MCF 10A (cell line): ENCODE data around the gene ALG5. TPM values are rescaled to one million over a fixed set of nuclear protein-coding genes. Genes with fewer than 3 reads are reported as not detected.

ENCODE experiments used
- BruUV-seq: library from RNA; stranded (reverse); fragments of 400-500 nt; replicated peaks from 2 replicates; lab custom pipeline; 2021; lab: Mats Ljungman, UMichigan
- CTCF ChIA-PET: fragments of 300-600 bp; sonication (Branson Sonifier 250); formaldehyde crosslinking; extraction: SDS; loops from one replicate; lab custom pipeline; 2021; ENCODE audit warnings: antibody characterized with exemption, inconsistent platforms; lab: Yijun Ruan, JAX
- POLR2A ChIA-PET: fragments of 300-600, 350-650 bp; sonication (Branson Sonifier 250); formaldehyde crosslinking; extraction: SDS; loops from one replicate; lab custom pipeline; 2020; ENCODE audit warnings: antibody characterized with exemption, inconsistent platforms; lab: Yijun Ruan, JAX
- DNase-seq: peaks from one replicate; pipeline ENCODE4 v3.0.0-alpha.2; 2018; ENCODE audit not compliant: unreplicated experiment
- H3K27ac Mint-ChIP-seq: one replicate; pipeline ENCODE4 v1.8.0; 2022; ENCODE audit warnings: mild to moderate bottlenecking, low read depth, mixed read lengths; ENCODE audit not compliant: unreplicated experiment
- H3K27me3 Mint-ChIP-seq: one replicate; pipeline ENCODE4 v1.8.0; 2022; ENCODE audit warnings: mixed read lengths; ENCODE audit not compliant: insufficient read depth, unreplicated experiment
- H3K36me3 Mint-ChIP-seq: one replicate; pipeline ENCODE4 v1.8.0; 2022; ENCODE audit warnings: mild to moderate bottlenecking, moderate library complexity, mixed read lengths; ENCODE audit not compliant: insufficient read depth, unreplicated experiment
- H3K4me1 Mint-ChIP-seq: one replicate; pipeline ENCODE4 v1.8.0; 2022; ENCODE audit warnings: mixed read lengths; ENCODE audit not compliant: insufficient read depth, unreplicated experiment
- H3K4me3 Mint-ChIP-seq: one replicate; pipeline ENCODE4 v1.8.0; 2022; ENCODE audit warnings: mild to moderate bottlenecking, moderate library complexity, mixed read lengths; ENCODE audit not compliant: unreplicated experiment
- H3K9me3 Mint-ChIP-seq: one replicate; pipeline ENCODE4 v1.8.0; 2022; ENCODE audit warnings: mixed read lengths; ENCODE audit not compliant: unreplicated experiment
- intact Hi-C: fragments of 100-400 bp; cut with micrococcal nuclease; formaldehyde crosslinking; loops from 2 replicates; pipeline ENCODE4 v1.14.1; 2022
- total RNA-seq: library from RNA; stranded (reverse); gene quantifications from 2 replicates; pipeline ENCODE4 v1.2.3, GENCODE V29; 2022
- TF ChIP-seq, protein P1 (sequence below): fragments of 200-600 bp; IDR thresholded peaks from one replicate; pipeline ENCODE4 v1.8.0; 2022; ENCODE audit warnings: antibody characterized with exemption, mild to moderate bottlenecking; ENCODE audit not compliant: unreplicated experiment

The ALG5 gene
- total RNA-seq, 1 experiment from 2014 or later = 51.2 TPM

DNA sequence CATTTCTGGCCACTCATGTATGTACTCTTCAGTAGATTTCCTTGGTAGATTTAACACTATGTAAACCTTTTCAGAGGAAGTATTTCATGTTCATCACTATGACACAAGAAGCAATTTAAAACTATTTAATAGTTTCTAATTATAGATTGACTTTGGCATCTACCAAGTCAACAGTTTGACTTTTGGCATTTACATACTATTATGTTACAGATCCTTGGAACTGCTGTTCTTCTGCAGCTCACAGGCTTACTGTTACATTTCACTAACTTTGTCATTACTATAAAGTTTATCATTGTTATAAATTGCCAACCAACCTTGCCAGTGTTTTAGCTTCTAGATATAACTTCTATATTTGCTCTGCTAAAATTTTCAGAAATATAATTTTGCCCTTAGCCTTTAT is 41.6 kb upstream of the ALG5 start:
- H3K4me3 Mint-ChIP-seq = no peak overlapping the region
- ChIA-PET CTCF (no interaction called here), POLR2A (no interaction called here)
- no peaks in the 10 kb centered on the region for H3K27me3 Mint-ChIP-seq
- intact Hi-C loops = no loop called here
- no peaks in the 10 kb centered on the region for H3K9me3 Mint-ChIP-seq
- no TSS peak for BruUV-seq
- H3K4me1 Mint-ChIP-seq = no peaks in the 10 kb centered on the region
- TF ChIP-seq, protein P1, sequence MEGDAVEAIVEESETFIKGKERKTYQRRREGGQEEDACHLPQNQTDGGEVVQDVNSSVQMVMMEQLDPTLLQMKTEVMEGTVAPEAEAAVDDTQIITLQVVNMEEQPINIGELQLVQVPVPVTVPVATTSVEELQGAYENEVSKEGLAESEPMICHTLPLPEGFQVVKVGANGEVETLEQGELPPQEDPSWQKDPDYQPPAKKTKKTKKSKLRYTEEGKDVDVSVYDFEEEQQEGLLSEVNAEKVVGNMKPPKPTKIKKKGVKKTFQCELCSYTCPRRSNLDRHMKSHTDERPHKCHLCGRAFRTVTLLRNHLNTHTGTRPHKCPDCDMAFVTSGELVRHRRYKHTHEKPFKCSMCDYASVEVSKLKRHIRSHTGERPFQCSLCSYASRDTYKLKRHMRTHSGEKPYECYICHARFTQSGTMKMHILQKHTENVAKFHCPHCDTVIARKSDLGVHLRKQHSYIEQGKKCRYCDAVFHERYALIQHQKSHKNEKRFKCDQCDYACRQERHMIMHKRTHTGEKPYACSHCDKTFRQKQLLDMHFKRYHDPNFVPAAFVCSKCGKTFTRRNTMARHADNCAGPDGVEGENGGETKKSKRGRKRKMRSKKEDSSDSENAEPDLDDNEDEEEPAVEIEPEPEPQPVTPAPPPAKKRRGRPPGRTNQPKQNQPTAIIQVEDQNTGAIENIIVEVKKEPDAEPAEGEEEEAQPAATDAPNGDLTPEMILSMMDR = no peak
- H3K27ac Mint-ChIP-seq = no peak overlapping the region
- DNase-seq = no peak
- peaks cover 86% of the 10 kb centered on the region for H3K36me3 Mint-ChIP-seq

DNA sequence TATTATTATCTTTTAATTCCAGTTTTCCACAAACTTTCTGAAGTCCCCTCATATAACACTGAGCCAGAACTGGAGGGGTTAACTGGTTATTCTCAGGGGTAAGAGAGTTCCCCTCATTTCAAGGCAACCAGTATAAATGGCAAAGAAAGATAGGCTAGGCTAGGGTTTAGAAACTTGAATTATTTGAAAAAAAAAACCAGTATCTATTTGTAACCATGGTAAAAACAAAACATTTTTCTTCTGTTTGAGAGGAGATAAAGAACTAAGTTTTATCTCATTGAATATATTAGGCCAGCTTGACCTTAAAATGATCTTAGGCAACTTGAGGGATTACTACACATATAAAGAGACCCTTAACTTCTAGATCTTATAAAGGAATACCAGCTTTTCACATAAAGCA is 40.8 kb upstream of the ALG5 start:
- H3K27ac Mint-ChIP-seq = no peak overlapping the region
- ChIA-PET POLR2A (interaction anchor here (0.7 kb wide), 1 partner anchor 454 kb away, joined by 3 read pairs; no protein-coding TSS in a partner anchor), CTCF (interaction anchor here (0.7 to 1.7 kb wide), 3 partner anchors 10 to 53 kb away, joined by 3 to 4 read pairs (median 3); no protein-coding TSS in a partner anchor)
- DNase-seq = no peak
- H3K9me3 Mint-ChIP-seq = no peaks in the 10 kb centered on the region
- peaks cover 88% of the 10 kb centered on the region for H3K36me3 Mint-ChIP-seq
- H3K27me3 Mint-ChIP-seq = no peaks in the 10 kb centered on the region
- H3K4me3 Mint-ChIP-seq = no peak overlapping the region
- no TSS peak for BruUV-seq
- H3K4me1 Mint-ChIP-seq = no peaks in the 10 kb centered on the region
- intact Hi-C loops = no loop called here
- TF ChIP-seq, protein P1 = no peak

DNA sequence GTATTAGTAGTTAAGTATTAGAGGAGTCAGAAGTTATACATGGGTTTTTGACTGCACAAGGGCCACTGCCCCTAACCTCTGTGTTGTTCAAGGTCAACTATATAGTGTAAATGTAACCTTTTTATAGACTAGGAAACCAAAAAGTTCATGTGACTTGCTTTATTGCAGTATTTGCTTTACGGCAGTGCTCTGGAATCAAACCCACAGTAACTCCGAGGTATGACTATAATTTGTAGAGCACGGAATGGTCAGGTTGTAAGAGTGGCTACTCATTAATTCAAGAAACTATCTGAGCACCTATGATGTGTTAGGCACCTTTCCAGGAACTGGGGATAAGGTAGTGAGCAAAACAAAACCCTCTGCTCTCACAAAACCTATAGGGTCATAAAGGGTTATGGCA is 38.1 kb upstream of the ALG5 start:
- BruUV-seq = no TSS peak
- TF ChIP-seq, protein P1 = no peak
- H3K27ac Mint-ChIP-seq = no peak overlapping the region
- H3K9me3 Mint-ChIP-seq = no peaks in the 10 kb centered on the region
- CTCF ChIA-PET = interaction anchor here (0.6 kb wide), 1 partner anchor 329 kb away, joined by 5 read pairs; no protein-coding TSS in a partner anchor
- no peaks in the 10 kb centered on the region for H3K27me3 Mint-ChIP-seq
- no peak for DNase-seq
- no peaks in the 10 kb centered on the region for H3K4me1 Mint-ChIP-seq
- intact Hi-C loops = no loop called here
- H3K36me3 Mint-ChIP-seq = peaks cover 92% of the 10 kb centered on the region
- no peak overlapping the region for H3K4me3 Mint-ChIP-seq
- POLR2A ChIA-PET = no interaction called here

DNA sequence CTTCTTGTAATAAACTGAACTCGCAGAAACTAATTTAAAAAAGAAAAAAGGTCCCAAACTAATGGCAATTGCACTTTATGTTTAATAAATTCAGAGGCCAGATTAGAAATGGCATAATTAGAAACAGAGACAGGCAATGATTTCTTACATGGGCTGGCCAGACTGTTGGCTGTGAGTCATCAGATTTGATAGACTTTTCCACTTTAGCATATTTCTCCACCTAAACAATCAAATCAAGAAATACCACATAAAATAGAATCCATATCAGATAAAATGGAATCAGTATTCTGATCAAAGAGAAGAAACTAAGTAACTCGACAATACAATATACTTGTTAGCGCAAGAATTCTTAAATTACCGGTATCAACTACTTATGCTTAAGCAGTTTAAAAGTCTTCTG is 30.5 kb upstream of the ALG5 start:
- CTCF ChIA-PET = interaction anchor here (0.6 kb wide), 1 partner anchor 10 kb away, joined by 3 read pairs; no protein-coding TSS in a partner anchor
- peaks cover 80% of the 10 kb centered on the region for H3K36me3 Mint-ChIP-seq
- H3K4me3 Mint-ChIP-seq = no peak overlapping the region
- H3K9me3 Mint-ChIP-seq = no peaks in the 10 kb centered on the region
- no peak for DNase-seq
- TF ChIP-seq, protein P1 = no peak
- no peak overlapping the region for H3K27ac Mint-ChIP-seq
- POLR2A ChIA-PET = no interaction called here
- H3K4me1 Mint-ChIP-seq = no peaks in the 10 kb centered on the region
- no peaks in the 10 kb centered on the region for H3K27me3 Mint-ChIP-seq
- BruUV-seq = no TSS peak
- intact Hi-C loops = no loop called here
